ENCODE results near the gene NXF1.
"Not testable (repeated sequence)": the region's sequence is repeated elsewhere in the genome, so short reads cannot be mapped to it uniquely, and the experiment has no call there.

NXF1 gene

GRCh38 chr11:62830904-62831519 lies 25.8 kb upstream of the NXF1 start:
- Histone ChIP-seq H3K36me3 (ENCODE audit: control insufficient read depth, insufficient read depth, low read length) (peaks cover 48% of the 10 kb centered on the region), H3K9ac (ENCODE audit: low read length) (peak overlapping the region; percentile 97), H3K27ac (ENCODE audit: low read depth, low read length) (peak overlapping the region; percentile 97; the same call in 1 of the 2 replicates), H3K4me3 (ENCODE audit: low read depth, low read length) (peak overlapping the region; percentile 92), H3K27me3 (ENCODE audit: control insufficient read depth, insufficient read depth, low read length) (no peaks in the 10 kb centered on the region), H3K4me1 (ENCODE audit: control insufficient read depth, insufficient read depth, low read length) (peaks cover 4% of the 10 kb centered on the region; the same call in 1 of the 2 replicates), H3K9me3 (ENCODE audit: control insufficient read depth, insufficient read depth, low read depth, low read length) (no peaks in the 10 kb centered on the region)

- H3K27ac ChIP-seq (ENCODE audit: low read depth, low read length); H3K4me3 ChIP-seq (ENCODE audit: low read depth, low read length); H3K9ac ChIP-seq (ENCODE audit: low read length); H3K4me1 ChIP-seq (ENCODE audit: control insufficient read depth, insufficient read depth, low read length); H3K27me3 ChIP-seq (ENCODE audit: control insufficient read depth, insufficient read depth, low read length); H3K9me3 ChIP-seq (ENCODE audit: control insufficient read depth, insufficient read depth, low read depth, low read length): not testable (repeated sequence)
- peaks cover 50% of the 10 kb centered on the region for H3K36me3 ChIP-seq (ENCODE audit: control insufficient read depth, insufficient read depth, low read length)
These were observed 22.9 kb upstream of the NXF1 start for GRCh38 chr11:62828130-62828529.

- Histone ChIP-seq H3K9ac (ENCODE audit: low read length) (no peak overlapping the region), H3K4me3 (ENCODE audit: low read depth, low read length) (no peak overlapping the region), H3K36me3 (ENCODE audit: control insufficient read depth, insufficient read depth, low read length) (peaks cover 83% of the 10 kb centered on the region), H3K27me3 (ENCODE audit: control insufficient read depth, insufficient read depth, low read length) (no peaks in the 10 kb centered on the region), H3K9me3 (ENCODE audit: control insufficient read depth, insufficient read depth, low read depth, low read length) (no peaks in the 10 kb centered on the region), H3K27ac (ENCODE audit: low read depth, low read length) (no peak overlapping the region), H3K4me1 (ENCODE audit: control insufficient read depth, insufficient read depth, low read length) (no peaks in the 10 kb centered on the region)
These were observed 18.4 kb upstream of the NXF1 start for GRCh38 chr11:62823677-62824076.

- Histone ChIP-seq H3K36me3 (ENCODE audit: control insufficient read depth, insufficient read depth, low read length) (peaks cover 37% of the 10 kb centered on the region), H3K4me3 (ENCODE audit: low read depth, low read length) (no peak overlapping the region), H3K9me3 (ENCODE audit: control insufficient read depth, insufficient read depth, low read depth, low read length) (no peaks in the 10 kb centered on the region), H3K27ac (ENCODE audit: low read depth, low read length) (no peak overlapping the region), H3K4me1 (ENCODE audit: control insufficient read depth, insufficient read depth, low read length) (no peaks in the 10 kb centered on the region), H3K9ac (ENCODE audit: low read length) (no peak overlapping the region), H3K27me3 (ENCODE audit: control insufficient read depth, insufficient read depth, low read length) (no peaks in the 10 kb centered on the region)
These were observed 11.9 kb upstream of the NXF1 start for GRCh38 chr11:62817129-62817528.

GRCh38 chr11:62816557-62816956 lies 11.3 kb upstream of the NXF1 start:
- no peak overlapping the region for H3K9ac ChIP-seq (ENCODE audit: low read length)
- H3K36me3 ChIP-seq (ENCODE audit: control insufficient read depth, insufficient read depth, low read length): peaks cover 32% of the 10 kb centered on the region
- H3K4me1 ChIP-seq (ENCODE audit: control insufficient read depth, insufficient read depth, low read length): no peaks in the 10 kb centered on the region
- no peaks in the 10 kb centered on the region for H3K9me3 ChIP-seq (ENCODE audit: control insufficient read depth, insufficient read depth, low read depth, low read length)
- H3K27me3 ChIP-seq (ENCODE audit: control insufficient read depth, insufficient read depth, low read length): no peaks in the 10 kb centered on the region
- H3K4me3 ChIP-seq (ENCODE audit: low read depth, low read length): no peak overlapping the region
- no peak overlapping the region for H3K27ac ChIP-seq (ENCODE audit: low read depth, low read length)

DNA sequence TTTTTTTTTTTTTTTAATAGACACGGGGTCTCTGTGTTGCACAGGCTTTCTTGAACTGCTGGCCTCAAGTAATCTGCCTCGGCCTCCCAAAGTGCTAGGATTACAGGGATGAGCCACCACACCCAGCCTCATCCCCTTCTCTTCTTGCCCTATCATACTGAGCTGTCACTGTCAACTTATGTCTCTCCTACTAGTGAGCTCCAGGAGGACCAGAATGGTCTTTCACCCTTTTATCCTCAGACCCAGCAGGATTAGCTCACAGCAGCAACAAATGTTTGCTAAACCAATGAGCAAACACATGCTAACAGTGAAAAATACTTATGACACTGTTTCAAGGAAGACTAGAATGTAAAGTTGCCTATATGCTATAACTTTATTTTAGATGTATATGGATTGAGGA lies 6.4 kb upstream of the NXF1 start:
- H3K4me1 ChIP-seq (ENCODE audit: control insufficient read depth, insufficient read depth, low read length): peaks cover 2% of the 10 kb centered on the region; the same call in 1 of the 2 replicates
- no peaks in the 10 kb centered on the region for H3K27me3 ChIP-seq (ENCODE audit: control insufficient read depth, insufficient read depth, low read length)
- peaks cover 3% of the 10 kb centered on the region for H3K36me3 ChIP-seq (ENCODE audit: control insufficient read depth, insufficient read depth, low read length)
- H3K4me3 ChIP-seq (ENCODE audit: low read depth, low read length): no peak overlapping the region
- no peaks in the 10 kb centered on the region for H3K9me3 ChIP-seq (ENCODE audit: control insufficient read depth, insufficient read depth, low read depth, low read length)
- H3K9ac ChIP-seq (ENCODE audit: low read length): no peak overlapping the region
- H3K27ac ChIP-seq (ENCODE audit: low read depth, low read length): no peak overlapping the region

GRCh38 chr11:62810748-62811147 lies 5.5 kb upstream of the NXF1 start:
- no peak overlapping the region for H3K27ac ChIP-seq (ENCODE audit: low read depth, low read length)
- no peak overlapping the region for H3K4me3 ChIP-seq (ENCODE audit: low read depth, low read length)
- H3K4me1 ChIP-seq (ENCODE audit: control insufficient read depth, insufficient read depth, low read length): peaks cover 9% of the 10 kb centered on the region; the same call in 1 of the 2 replicates
- no peaks in the 10 kb centered on the region for H3K9me3 ChIP-seq (ENCODE audit: control insufficient read depth, insufficient read depth, low read depth, low read length)
- H3K9ac ChIP-seq (ENCODE audit: low read length): no peak overlapping the region
- 0 out of 2 replicates have a peak, but pooled peaks cover under 1% of the 10 kb centered on the region for H3K36me3 ChIP-seq (ENCODE audit: control insufficient read depth, insufficient read depth, low read length)
- H3K27me3 ChIP-seq (ENCODE audit: control insufficient read depth, insufficient read depth, low read length): no peaks in the 10 kb centered on the region

- no peaks in the 10 kb centered on the region for H3K27me3 ChIP-seq (ENCODE audit: control insufficient read depth, insufficient read depth, low read length)
- peak overlapping the region; percentile 91 for H3K4me3 ChIP-seq (ENCODE audit: low read depth, low read length)
- no peaks in the 10 kb centered on the region for H3K9me3 ChIP-seq (ENCODE audit: control insufficient read depth, insufficient read depth, low read depth, low read length)
- H3K27ac ChIP-seq (ENCODE audit: low read depth, low read length): no peak overlapping the region; the same call in 1 of the 2 replicates
- no peak overlapping the region for H3K9ac ChIP-seq (ENCODE audit: low read length)
- H3K4me1 ChIP-seq (ENCODE audit: control insufficient read depth, insufficient read depth, low read length): peaks cover 9% of the 10 kb centered on the region; the same call in 1 of the 2 replicates
- H3K36me3 ChIP-seq (ENCODE audit: control insufficient read depth, insufficient read depth, low read length): peaks cover 18% of the 10 kb centered on the region
These were observed 1.4 kb upstream of the NXF1 start for GRCh38 chr11:62806611-62807121.

DNA sequence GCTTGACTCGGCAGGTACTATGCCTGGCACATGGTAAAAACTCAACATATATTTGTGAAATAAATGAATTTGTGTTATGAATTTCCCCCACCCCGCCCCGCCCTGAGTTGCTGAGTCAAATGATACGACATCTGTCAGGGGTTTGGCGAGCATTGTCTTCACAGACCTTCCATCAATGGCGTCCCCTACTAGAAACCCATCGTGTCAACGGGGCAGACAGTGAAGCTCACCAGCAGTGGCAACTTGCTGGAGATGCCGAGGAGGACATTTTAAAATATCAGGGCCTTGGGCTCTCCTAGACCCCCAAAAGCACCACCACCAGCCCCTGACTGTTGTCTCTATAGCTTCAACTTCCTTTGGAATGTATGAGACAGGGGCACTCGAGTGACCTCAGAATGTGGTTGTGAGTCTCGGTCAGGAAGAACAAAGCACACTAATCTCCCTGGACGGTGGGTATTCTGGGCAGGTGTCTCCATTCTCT lies 761 bp upstream of the NXF1 start:
- Histone ChIP-seq H3K9ac (ENCODE audit: low read length) (peak overlapping the region; percentile 75), H3K9me3 (ENCODE audit: control insufficient read depth, insufficient read depth, low read depth, low read length) (no peaks in the 10 kb centered on the region), H3K4me3 (ENCODE audit: low read depth, low read length) (peak overlapping the region; percentile 91), H3K27me3 (ENCODE audit: control insufficient read depth, insufficient read depth, low read length) (no peaks in the 10 kb centered on the region), H3K27ac (ENCODE audit: low read depth, low read length) (no peak overlapping the region; the same call in 1 of the 2 replicates), H3K36me3 (ENCODE audit: control insufficient read depth, insufficient read depth, low read length) (peaks cover 25% of the 10 kb centered on the region), H3K4me1 (ENCODE audit: control insufficient read depth, insufficient read depth, low read length) (peaks cover 9% of the 10 kb centered on the region; the same call in 1 of the 2 replicates)

- Histone ChIP-seq H3K4me3 (ENCODE audit: low read depth, low read length) (peak overlapping the region; percentile 91), H3K9me3 (ENCODE audit: control insufficient read depth, insufficient read depth, low read depth, low read length) (no peaks in the 10 kb centered on the region), H3K27me3 (ENCODE audit: control insufficient read depth, insufficient read depth, low read length) (no peaks in the 10 kb centered on the region), H3K27ac (ENCODE audit: low read depth, low read length) (0 out of 2 replicates have a peak overlapping the region, but pooled peaks have one; percentile 4), H3K36me3 (ENCODE audit: control insufficient read depth, insufficient read depth, low read length) (peaks cover 40% of the 10 kb centered on the region), H3K9ac (ENCODE audit: low read length) (peak overlapping the region; percentile 82), H3K4me1 (ENCODE audit: control insufficient read depth, insufficient read depth, low read length) (peaks cover 9% of the 10 kb centered on the region; the same call in 1 of the 2 replicates)
These were observed 747 bp downstream of the NXF1 start for GRCh38 chr11:62804310-62805075.

GRCh38 chr11:62801071-62801470 lies 4.2 kb downstream of the NXF1 start:
- Histone ChIP-seq H3K36me3 (ENCODE audit: control insufficient read depth, insufficient read depth, low read length) (peaks cover 73% of the 10 kb centered on the region), H3K9ac (ENCODE audit: low read length) (no peak overlapping the region), H3K4me3 (ENCODE audit: low read depth, low read length) (no peak overlapping the region), H3K27ac (ENCODE audit: low read depth, low read length) (no peak overlapping the region), H3K4me1 (ENCODE audit: control insufficient read depth, insufficient read depth, low read length) (peaks cover 1% of the 10 kb centered on the region; the same call in 1 of the 2 replicates), H3K27me3 (ENCODE audit: control insufficient read depth, insufficient read depth, low read length) (no peaks in the 10 kb centered on the region), H3K9me3 (ENCODE audit: control insufficient read depth, insufficient read depth, low read depth, low read length) (no peaks in the 10 kb centered on the region)
